Fibroblast of villous mesenchyme (primary cell): ENCODE results near the gene MBNL1. TPM values are rescaled to one million over a fixed set of nuclear protein-coding genes. Genes with fewer than 3 reads are reported as not detected.

ENCODE experiments used
- DNase-seq: peaks from one replicate; pipeline ENCODE4 v3.0.0-alpha.2; 2010; ENCODE audit warnings: low read depth
- H3K4me3 ChIP-seq: 2 replicates; pipeline ENCODE4 v1.5.1; 2011; ENCODE audit warnings: low read depth, mild to moderate bottlenecking, low read length
- CTCF ChIP-seq: IDR thresholded peaks from 2 replicates; pipeline ENCODE4 v1.5.1; 2012; ENCODE audit warnings: low read depth, mild to moderate bottlenecking, low read length; ENCODE audit not compliant: insufficient read depth
- total RNA-seq: library from RNA; depleted of rRNA; stranded (reverse); fragments of >200 nt; gene quantifications from 2 replicates; pipeline ENCODE4 v1.2.3, GENCODE V29; 2012

The MBNL1 gene
- total RNA-seq, 1 donor, result 440 TPM

GRCh38 chr3:152278756-152279427 is 10.2 kb downstream of the MBNL1 start:
- no peak for DNase-seq
- TF ChIP-seq CTCF, result no peak
- H3K4me3 ChIP-seq, result no peak overlapping the region

GRCh38 chr3:152279479-152279878 is 10.8 kb downstream of the MBNL1 start:
- no peak overlapping the region for H3K4me3 ChIP-seq
- DNase-seq, result no peak
- TF ChIP-seq CTCF, result no peak

- no peak for DNase-seq
- TF ChIP-seq CTCF, result no peak
- no peak overlapping the region for H3K4me3 ChIP-seq
These were observed 11.8 kb downstream of the MBNL1 start for GRCh38 chr3:152280539-152280938.

GRCh38 chr3:152281133-152281713 is 12.5 kb downstream of the MBNL1 start:
- H3K4me3 ChIP-seq, result no peak overlapping the region
- TF ChIP-seq CTCF, result no peak
- peak; percentile 44 for DNase-seq

- no peak overlapping the region for H3K4me3 ChIP-seq
- TF ChIP-seq CTCF, result no peak
- DNase-seq, result no peak
These were observed 14.1 kb downstream of the MBNL1 start for GRCh38 chr3:152282813-152283212.

- H3K4me3 ChIP-seq, result no peak overlapping the region
- no peak for DNase-seq
- no peak for TF ChIP-seq CTCF
These were observed 15.0 kb downstream of the MBNL1 start for GRCh38 chr3:152283492-152284381.
